Femur (tissue), 1 donor: Measurements from ENCODE around the gene DCXR.

ENCODE experiments used
- DNase-seq: peaks from one replicate; pipeline ENCODE4 v3.0.0-alpha.2; 2017

DCXR gene

DNA sequence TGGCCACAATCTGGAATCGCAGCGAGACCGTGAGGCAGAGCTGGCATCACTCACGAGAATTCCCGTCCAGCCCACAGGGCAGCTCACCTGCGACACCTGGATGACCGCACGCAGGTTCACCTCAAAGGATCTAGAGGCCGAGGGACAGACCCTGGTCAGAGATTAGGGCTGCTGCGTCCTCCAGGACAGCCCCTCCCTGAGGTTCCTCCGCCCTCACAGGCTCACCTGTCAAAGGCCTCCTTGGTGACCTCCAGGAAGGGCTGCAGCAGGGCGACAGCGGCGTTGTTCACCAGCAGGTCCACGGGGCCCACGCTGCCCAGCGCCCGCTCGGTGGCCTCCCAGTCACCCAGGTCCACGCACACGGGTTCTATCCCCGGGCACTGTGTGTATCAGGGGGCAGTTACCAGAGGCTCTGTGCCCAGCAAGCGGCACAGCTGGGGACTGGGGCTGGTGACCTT, 834 bp downstream of the DCXR start:
- no peak for DNase-seq

DNA sequence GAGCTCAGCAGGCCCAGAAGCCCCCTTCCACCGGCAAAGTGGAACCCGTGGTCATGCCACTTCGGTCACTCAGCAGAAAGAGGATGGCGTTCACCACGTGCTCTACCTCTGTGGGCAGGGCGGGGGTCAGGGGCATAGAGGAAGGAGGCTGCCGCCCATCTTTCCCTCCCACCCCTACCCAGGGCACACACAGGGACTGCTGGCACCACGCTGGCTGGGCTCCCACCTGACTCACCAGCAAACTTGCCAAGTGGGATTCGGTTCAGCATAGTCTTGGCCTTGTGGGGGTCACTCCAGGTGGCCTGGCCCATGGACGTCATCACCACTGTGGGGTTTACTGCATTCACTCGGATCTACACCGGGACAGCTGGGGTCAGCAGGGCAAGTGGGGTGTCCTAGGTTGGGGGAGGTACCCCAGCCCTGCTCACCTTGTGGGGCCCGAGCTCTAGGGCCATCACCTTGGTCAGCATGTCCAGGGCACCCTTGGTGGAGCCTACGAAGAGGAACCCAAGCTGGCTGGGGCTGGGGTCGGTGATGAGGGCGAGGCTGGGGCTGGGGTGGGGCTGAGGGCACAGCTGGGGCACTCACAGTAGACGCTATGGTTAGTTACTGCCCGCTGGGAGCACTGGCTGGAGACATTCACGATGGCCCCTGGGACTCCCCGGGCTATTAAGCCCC, 1.4 kb downstream of the DCXR start:
- DNase-seq = no peak

DNA sequence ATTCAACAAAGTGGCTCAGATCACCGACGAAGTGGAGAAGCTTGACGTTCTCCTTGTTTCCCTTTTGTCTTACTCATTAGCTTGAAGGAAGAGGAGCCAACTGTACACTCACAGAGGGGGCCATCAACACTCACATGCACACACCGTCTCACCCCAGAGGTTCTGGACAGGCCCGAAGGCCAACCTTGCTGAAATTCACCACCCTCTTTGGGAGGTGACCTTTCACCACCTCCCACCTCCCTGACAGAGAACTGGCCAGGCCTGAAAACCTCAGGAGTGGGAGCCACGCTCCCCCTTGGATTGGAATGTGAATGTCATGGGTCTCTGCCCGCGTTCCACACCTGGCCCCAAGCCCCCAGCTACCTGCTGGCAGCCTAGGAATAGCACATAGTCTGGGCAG, 2.0 kb downstream of the DCXR start:
- no peak for DNase-seq

DNA sequence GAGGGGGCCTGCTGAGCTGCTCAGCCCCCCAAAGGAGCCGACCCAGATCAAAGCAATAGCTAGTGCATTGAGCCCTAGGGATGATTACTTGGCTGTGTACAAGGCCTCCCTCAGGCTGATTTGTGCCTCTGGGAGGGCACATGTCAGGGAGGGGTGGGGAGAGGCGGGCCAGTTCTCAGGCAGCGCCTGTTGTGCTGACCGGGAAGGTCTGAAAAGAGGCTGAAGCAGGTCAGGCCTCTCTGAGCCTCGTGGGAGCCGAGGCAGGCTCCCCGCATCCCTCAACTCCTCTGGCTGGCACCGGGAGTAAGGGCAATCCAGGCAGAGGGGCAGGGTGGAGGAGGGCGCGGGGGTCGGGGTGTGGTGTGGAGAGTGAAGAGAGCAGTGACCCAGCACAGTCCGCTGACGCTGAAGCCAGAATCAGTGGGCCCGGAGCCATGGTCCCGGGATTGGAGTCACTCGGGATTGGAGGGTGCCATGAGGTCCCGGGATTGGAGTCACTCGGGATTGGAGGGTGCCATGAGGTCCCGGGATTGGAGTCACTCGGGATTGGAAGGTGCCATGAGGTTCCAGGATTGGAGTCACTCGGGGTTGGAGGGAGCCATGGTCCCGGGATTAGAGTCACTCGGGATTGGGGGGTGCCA, 3.0 kb downstream of the DCXR start:
- no peak for DNase-seq

DNA sequence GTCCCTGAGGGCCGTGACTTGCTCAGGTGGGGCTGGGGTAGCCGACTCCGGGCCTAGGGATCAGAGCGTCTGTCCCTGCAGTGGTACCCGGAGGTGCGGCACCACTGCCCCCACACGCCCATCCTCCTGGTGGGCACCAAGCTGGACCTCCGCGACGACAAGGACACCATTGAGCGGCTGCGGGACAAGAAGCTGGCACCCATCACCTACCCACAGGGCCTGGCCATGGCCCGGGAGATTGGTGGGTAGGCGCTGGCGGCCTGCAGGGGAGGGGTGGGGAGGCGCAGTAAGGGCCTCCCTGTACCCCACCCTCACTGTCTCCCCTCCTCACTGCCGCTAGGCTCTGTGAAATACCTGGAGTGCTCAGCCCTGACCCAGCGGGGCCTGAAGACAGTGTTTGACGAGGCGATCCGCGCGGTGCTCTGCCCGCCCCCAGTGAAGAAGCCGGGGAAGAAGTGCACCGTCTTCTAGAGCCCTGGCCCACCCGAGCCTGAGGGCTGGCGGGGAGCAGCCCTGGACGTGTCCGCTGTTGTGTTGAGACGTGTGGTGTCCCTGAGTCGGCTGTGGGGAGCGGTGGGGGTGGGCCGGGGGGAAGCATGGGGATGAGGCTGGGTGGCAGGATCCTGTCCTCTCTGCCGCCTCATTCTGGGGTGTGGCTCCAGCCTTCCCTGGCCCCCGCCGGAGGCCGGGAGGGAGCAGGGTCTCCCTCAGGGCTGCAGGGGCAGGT, 4.0 kb downstream of the DCXR start:
- DNase-seq = no peak

DNA sequence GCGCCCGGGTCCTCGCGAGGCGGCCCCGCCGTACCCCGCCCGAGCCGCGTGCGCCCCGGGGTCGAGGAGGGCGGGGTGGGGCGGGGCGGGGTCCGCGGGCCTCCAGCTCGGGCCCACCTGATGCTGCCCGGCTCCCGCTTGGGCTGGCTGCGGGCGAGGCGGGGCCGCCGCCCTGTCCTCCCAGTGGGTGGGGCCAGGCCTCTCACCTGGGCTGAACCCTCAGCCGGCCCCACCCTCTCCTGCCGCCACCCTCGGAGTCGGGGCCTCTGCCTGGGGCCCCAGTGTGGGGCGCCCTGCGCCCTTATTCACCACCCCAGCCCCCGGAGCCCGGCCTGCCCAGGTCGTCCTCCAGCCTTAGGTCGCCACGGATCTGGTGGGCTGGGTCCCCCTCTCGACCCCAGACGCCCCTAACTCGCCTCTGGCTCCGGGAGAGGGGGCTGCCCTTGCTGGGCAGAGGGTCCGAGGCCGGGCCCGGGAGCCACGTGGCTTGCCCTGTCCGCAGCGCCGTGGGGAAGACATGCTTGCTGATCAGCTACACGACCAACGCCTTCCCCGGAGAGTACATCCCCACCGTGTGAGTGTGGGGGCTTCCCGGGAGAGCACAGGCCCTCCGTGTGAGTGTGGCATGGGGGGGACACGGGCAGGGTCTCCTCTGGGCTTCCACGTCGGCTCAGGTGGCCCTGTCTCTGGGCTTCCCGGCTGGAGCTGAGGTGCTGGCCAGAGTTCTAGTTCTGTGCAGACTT, 5.4 kb downstream of the DCXR start:
- DNase-seq = no peak

DNA sequence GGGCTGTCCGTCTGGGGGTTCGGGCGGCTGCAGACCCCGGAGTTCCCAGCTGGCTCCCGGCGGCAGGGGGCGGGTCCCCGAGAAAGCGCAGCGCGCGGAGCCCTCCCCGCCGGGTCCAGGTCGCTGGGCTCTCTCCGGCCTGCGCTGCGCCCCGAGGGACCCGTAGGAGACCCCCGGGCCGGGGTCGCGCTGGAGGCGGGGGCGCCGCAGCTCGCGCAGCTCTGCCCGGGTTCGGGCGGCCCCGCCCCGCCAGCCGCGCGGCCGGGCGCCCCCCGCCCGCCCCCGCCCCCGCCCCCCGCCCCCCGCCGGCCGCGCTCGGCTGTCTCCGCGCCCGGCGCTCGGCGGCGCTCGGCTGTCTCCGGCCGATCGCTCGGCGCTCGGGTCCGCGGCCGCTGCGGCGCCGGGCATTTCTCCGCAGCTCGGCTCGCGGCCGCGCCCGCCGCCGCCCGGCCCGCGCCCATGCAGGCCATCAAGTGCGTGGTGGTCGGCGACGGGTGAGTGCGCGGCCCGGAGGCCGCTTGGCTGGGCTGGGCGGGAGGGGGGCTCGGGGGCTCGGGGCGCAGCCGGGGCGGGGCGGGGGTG, 6.1 kb downstream of the DCXR start, which contains the start of gene RAC3:
Gene RAC3, plus strand, starts transcription at position 376 of the 582 bp plus-strand sequence. Its CDS starts 84 bp downstream, at position 460.
- DNase-seq = no peak

DNA sequence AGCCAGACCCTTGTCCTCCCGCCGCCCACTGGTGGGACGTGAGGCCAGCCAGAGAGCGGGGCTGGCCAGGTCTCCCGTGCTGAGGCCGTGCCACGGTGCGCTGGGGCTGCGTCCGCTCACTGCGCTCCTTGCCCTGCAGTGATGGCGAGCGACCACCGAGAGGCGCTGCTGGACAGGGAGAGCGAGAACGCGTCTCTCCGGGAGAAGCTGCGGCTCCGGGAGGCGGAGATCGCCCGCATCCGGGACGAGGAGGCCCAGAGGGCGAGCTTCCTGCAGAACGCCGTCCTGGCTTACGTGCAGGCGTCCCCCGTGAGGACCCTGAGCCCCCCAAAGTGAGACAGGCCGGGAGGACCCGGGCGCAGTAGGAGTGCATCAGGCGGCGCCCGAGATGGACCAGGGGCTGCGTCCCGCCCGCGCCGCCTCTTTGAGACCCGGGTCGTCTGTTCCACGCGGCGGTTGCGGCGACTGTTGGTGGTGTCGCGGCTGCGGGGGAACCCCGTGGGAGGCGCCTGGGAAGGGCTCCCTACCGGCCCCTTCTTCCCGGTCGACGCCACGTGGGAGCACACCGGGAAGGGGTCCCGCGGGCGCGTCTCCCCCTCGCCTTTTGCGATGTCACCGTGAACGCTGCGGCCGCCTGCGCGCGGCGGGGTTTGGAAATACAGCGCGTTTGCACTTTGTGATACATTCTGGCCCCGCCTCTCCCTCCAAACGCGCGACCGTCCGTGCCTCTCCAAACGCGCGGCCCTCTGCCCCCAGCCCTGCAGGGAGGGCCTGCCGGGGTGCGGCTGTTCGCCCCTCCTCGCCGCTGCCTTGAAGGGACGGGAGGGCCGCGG, 6.8 kb downstream of the DCXR start:
- peak; percentile 91 for DNase-seq

DNA sequence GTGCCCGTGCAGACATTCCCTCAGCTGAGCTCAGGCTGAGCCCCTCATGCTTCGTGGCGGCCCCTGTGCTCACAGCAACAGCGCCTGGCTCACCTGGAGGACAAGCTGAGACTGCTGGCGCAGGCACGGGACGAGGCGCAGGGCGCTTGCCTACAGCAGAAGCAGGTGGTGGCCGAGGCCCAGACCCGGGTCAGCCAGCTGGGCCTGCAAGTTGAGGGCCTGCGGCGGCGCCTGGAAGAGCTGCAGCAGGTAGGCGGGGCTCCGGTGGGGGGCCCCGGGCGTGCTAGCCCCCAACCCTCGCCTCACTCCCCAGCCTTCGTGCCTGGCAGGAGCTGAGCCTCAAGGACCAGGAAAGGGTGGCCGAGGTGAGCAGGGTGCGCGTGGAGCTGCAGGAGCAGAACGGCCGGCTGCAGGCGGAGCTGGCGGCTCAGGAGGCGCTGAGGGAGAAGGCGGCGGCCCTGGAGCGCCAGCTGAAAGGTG, 7.5 kb downstream of the DCXR start:
- DNase-seq = no peak

DNA sequence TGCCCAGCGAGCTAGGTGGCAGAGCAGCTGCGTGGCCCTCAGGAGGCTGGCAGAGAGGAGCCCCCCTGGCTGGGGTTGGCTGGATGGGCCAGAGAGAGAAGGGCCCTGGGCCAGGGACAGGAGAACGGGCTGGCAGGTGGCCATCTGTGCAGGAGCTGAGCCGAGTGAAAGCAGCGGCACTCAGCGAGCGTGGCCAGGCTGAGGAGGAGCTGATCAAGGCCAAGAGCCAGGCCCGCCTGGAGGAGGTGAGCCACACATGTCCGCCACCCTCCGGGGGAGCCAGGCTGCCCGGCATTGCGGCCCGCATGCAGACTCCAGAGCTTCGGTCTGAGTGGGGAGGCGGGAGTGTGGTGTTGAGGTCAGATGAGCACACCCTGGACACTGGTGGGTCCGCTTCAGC, 8.1 kb downstream of the DCXR start:
- no peak for DNase-seq

DNA sequence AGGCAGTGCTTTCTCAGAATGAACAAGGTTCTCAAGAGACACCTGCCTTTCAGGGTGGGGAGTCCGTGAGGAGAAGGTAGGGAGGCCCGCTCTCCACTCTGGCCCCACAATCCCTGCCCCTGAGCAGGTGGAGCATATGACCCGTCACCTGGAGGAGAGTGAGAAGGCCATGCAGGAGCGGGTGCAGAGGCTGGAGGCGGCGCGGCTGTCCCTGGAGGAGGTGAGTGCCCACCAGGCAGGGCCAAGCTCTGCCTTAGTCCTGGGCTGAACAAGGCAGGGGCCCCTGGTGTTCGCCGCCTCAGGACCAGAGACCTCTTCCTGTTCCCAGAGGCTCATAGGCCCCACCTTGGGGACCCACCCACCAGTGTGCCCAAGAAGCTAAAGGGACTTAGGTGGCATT, 8.5 kb downstream of the DCXR start:
- no peak for DNase-seq

DNA sequence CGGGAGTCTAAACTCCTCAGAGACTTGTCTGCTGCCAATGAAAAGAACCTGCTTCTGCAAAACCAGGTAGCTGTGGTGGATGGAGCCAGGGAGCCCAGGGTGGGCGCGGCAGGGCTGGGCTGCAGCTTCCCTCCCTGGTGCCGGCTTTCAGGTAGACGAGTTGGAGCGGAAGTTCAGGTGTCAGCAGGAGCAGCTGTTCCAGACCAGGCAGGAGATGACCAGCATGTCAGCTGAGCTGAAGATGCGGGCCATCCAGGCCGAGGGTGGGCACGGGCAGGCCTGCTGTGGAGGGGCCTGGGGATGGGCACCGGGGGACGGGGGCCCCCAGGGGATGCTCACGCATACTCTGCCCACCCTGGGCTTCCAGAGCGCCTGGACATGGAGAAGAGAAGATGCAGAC, 9.3 kb downstream of the DCXR start:
- DNase-seq = no peak

DNA sequence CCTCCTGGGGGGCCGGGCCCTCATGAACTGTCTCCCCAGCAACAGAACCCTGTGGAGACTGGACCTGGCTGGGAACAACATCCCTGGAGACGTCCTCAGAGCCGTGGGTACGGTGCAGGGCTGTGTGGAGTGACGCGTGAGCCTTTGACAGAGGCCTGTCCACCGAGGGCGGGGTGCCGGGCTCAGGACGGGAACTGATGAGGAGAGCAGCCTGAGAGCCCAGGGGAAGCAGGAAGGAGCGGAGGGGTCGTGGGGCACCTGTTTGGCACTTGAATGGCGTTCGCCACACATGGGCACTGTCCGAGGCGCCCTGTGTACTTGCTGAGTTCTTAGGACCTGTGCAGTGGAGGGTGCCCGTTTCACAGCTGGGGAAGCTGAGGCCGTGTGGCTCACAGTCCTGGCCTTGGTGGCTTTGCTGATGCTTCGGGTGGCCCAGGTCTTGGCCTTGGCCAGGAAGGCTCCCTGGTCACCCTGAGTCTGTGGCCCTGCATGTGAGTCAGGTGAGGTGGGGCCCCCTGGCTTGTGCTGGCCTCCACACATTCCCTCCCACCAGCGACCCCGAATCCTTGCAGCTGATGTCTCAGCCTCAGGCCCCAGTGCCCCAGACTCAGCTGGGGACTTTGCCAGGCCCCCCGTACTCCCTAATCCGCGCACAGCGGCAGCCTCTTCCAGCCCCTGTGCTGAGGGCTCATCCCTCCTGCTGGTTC, 11.9 kb downstream of the DCXR start:
- DNase-seq = no peak

DNA sequence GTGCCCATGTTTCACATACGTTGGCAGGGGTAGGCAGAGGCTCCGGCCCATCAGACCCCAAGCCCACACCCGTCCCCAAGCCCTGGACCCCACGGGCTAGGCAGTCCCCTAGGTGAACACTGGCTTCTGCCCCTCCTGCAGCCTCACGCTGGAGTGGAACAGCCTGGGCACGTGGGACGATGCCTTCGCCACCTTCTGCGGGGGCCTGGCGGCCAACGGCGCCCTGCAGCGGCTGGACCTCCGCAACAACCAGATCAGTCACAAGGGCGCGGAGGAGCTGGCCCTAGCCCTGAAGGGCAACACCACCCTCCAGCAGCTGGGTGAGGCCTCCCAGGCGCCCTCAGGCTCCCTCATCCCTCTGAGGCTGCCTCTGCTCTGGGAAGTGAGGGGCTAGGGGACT, 12.6 kb downstream of the DCXR start:
- DNase-seq = no peak

DNA sequence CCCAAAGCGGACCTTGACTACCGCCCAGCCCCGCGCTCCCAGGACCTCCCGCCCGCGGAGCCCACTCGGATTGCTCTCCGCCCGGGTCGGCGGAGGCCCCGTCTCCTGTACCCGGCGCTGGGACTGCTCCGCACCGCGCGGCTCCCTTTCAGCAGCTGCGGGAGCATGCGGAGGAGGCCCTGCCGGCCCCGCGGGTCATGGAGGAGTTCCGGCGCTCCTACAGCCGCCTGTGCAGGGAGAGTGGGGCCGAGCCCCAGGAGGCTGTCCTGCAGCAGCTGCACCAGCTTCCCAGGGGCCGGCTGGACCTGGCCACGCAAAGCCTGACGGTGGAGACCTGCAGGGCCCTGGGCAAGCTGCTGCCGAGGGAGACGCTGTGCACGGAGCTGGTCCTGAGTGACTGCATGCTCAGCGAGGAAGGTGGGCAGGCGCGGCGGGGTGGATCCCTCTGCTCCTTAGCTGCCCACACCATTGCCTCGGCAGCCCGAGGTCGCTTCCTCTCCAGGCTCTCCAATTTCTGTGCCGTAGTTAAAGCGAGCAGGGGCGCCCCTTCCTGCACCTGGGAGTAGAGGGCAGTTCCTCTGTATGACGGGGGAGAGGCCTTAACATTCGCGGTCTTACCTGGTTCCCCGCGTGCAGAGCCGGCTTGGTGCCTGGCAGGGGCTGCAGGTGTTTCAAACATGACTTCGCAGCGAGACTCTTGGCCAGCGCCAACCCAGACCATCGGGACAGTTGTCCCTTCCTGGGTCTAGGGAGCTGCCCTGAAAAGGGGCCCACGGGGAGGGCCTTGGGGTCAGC, 13.9 kb downstream of the DCXR start:
- DNase-seq = no peak

DNA sequence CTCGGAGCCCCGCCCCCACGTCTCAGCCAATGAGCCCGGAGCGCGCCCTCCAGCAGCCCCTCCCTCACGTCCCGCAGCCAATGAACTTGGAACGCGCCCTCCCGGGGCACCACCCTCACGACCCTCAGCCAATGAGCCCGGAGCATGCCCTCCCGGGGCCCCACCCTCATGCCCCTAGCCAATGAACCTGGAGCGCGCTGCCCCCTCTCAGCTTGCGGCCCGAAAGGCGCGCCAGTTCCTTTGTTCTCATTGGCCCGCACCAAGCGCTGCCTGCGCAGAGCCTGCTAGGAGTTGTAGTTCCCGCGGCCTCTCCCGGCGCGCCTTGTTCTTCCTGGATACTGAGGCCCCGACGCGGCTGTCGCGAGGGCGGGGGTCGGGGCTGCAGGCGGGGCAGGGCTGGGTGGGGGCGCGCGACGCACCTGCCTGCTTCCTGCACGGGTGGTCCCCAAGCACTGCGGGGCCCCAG, 14.5 kb downstream of the DCXR start, which contains the start of gene LRRC45:
Gene LRRC45, plus strand, starts transcription at position 325 of the 466 bp plus-strand sequence. CDS start 339 bp downstream, outside the sequence.
- DNase-seq = peak; percentile 100

DNA sequence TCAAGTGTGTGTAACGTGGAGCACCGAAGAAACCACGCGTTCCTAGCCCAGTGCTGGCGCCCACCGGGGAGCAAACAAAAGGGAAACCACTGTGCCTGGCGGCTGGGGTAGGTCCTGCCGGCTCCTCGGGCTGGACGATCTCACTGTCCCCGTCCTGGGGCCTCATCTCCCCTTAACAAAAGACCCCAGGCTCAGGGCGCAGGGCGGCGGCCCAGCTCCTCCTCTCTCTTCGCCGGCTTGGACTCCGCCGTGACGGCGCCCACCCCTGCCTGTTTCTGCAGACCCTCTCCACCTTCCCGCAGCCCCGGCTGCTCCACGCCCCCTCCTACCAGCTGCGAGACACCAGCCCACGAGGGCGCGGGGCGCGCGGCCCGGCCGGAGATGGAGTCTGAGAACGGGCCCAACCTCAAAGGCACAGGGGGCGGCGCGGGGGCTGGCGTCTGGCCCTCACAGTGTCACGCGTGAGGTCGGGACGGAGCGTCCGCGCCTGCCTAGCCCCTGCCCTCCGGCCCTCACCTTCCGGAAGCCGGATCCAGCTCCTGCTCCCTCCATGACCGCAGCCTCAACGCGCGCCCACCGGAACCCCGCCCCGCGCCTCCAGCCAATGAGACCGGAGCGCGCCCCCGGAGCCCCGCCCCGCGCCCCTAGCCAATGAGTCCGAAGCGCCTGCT, 15.1 kb downstream of the DCXR start, which contains the start of gene CENPX:
Gene CENPX, minus strand, starts transcription at position 569 of the 671 bp plus-strand sequence. Its CDS starts 17 bp downstream, at position 552.
- DNase-seq = no peak

DNA sequence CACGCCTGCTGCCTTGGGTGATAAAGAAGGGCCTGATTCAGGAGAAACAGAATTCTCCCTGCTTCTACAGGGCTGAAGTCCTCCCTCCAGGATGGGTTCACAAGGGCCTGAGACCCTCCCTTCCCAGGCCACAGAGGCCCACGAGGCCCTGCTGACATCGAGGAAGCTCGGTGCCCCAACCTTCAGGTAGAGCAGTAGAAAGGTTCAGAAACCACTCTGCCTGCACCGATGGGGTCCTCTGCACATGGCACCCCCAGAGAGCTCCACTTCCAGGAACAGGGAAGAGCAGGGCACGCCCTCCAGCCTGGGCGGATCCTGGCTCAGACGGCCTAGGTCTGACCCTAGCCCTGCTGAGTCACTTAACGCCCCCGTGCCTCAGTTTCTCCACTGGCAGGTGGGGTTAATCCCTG, 15.6 kb downstream of the DCXR start:
- no peak for DNase-seq
